OCI-LY3 (cell line): ENCODE data around the gene PNLIPRP1.

ENCODE experiments used
- CTCF ChIP-seq: fragments of 200-600, 300-600 bp; sonication (generic); IDR thresholded peaks from 2 replicates; pipeline ENCODE4 v1.5.1; 2014; ENCODE audit warnings: antibody characterized with exemption, low read length, low read depth
- EZH2phosphoT487 ChIP-seq: fragments of 200-600 bp; shearing (Covaris generic); IDR thresholded peaks from 2 replicates; pipeline ENCODE4 v1.6.1; 2018; ENCODE audit warnings: antibody characterized with exemption, mixed run types, low read depth

- TF ChIP-seq CTCF, result no peak
- no peak for TF ChIP-seq EZH2phosphoT487
These were observed 15.3 kb downstream of the PNLIPRP1 start for GRCh38 chr10:116606061-116606483.
